Neutrophil (primary cell): ENCODE measurements around the gene UBE2G2.

Source experiments
- H3K27ac ChIP-seq: fragments of 200-600 bp; sonication (generic); 2 replicates; pipeline ENCODE4 v1.5.1; 2016; ENCODE audit warnings: mild to moderate bottlenecking, moderate library complexity
- H3K27me3 ChIP-seq: fragments of 200-600 bp; sonication (generic); 2 replicates; pipeline ENCODE4 v1.6.0; 2016; ENCODE audit warnings: mild to moderate bottlenecking
- H3K36me3 ChIP-seq: fragments of 200-600 bp; sonication (generic); 2 replicates; pipeline ENCODE4 v1.5.1; 2017
- H3K4me1 ChIP-seq, 2 experiments: fragments of 200-600 bp in 1 of 2; sonication (generic) in 1 of 2; 1 replicate in 1 of 2; 2 replicates in 1 of 2; pipeline versions ENCODE4 v1.5.1 to v1.6.1; 2013 to 2016; ENCODE audit warnings: low read depth in 1 of 2, low read length in 1 of 2, mild to moderate bottlenecking in 1 of 2, moderate library complexity in 1 of 2; ENCODE audit not compliant: control insufficient read depth in 1 of 2, insufficient read depth in 1 of 2
- H3K4me3 ChIP-seq, 2 experiments: fragments of 200-600 bp in 1 of 2; sonication (generic) in 1 of 2; 1 replicate in 1 of 2; 2 replicates in 1 of 2; pipeline ENCODE4 v1.5.1; 2013 to 2016; ENCODE audit warnings: low read depth in 1 of 2, low read length in 1 of 2, mild to moderate bottlenecking in 1 of 2, moderate library complexity in 1 of 2
- H3K9me3 ChIP-seq: fragments of 200-600 bp; sonication (generic); 2 replicates; pipeline ENCODE4 v1.5.1; 2016
- TF ChIP-seq, protein P1 (sequence below): fragments of 200-600 bp; sonication (generic); IDR thresholded peaks from 2 replicates; pipeline ENCODE4 v1.5.1; 2016; ENCODE audit warnings: antibody characterized with exemption

Gene UBE2G2

DNA sequence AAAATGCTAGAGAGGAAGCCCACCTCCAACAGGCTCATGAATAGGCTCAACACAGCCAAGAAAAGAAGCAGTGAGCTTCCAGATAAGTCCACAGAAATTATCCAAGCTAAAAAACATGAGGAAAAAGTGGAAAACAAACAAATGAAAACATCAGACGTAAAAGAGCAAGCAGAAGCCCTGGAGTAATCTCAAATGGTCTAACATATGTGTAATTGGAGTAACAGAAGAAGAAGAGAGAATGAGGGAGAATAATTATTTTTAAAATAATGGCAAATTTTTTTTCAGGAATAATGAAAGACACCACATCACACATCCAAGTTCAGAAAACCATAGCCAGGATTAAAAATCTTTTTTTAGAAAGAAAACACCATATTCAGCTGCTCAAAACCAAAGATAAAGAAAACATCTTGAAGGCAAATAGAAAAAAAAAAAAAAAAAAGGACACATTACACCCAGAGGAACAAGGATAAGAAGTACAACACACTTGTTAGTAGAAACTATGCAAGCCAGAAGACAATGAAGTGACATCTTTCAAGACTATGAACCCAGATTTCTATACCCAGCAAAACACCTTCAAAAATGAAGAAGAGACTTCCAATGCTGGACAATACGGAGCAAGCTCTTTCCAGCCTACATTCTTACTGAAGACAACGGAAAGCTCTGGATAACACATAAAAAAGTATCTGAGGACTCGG, 26.9 kb upstream of the UBE2G2 start:
- Histone ChIP-seq H3K27me3 (peaks cover 7% of the 10 kb centered on the region), H3K36me3 (no peaks in the 10 kb centered on the region), H3K4me3 (no peak overlapping the region), H3K27ac (no peak overlapping the region), H3K4me1 (no peaks in the 10 kb centered on the region), H3K9me3 (no peaks in the 10 kb centered on the region)
- TF ChIP-seq, protein P1, sequence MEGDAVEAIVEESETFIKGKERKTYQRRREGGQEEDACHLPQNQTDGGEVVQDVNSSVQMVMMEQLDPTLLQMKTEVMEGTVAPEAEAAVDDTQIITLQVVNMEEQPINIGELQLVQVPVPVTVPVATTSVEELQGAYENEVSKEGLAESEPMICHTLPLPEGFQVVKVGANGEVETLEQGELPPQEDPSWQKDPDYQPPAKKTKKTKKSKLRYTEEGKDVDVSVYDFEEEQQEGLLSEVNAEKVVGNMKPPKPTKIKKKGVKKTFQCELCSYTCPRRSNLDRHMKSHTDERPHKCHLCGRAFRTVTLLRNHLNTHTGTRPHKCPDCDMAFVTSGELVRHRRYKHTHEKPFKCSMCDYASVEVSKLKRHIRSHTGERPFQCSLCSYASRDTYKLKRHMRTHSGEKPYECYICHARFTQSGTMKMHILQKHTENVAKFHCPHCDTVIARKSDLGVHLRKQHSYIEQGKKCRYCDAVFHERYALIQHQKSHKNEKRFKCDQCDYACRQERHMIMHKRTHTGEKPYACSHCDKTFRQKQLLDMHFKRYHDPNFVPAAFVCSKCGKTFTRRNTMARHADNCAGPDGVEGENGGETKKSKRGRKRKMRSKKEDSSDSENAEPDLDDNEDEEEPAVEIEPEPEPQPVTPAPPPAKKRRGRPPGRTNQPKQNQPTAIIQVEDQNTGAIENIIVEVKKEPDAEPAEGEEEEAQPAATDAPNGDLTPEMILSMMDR: no peak

DNA sequence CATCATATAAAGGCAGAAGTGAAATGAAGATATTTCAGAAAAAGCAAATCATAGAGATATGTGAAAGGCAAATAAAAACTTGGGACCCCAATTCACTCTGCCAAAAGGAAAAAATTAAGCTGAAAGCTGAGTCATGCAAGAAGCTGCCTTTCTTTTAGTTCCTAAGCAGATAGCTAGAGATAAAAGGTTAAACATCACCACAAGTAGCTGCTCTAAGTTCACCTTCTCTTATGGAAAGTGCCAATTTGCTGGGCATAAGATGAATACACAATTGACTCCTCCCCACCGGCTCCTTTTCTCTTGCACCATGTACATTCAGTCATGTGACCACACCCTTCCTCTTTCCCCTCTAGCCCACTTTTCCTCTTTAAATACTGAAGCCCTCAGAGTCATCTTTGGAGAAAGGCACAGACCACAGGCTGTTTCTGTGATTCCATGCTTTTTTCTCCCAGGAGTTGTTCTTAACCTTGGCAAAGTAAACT, 21.6 kb upstream of the UBE2G2 start:
- no peak overlapping the region for H3K27ac ChIP-seq
- H3K27me3 ChIP-seq: peaks cover 25% of the 10 kb centered on the region
- H3K9me3 ChIP-seq: no peaks in the 10 kb centered on the region
- no peak overlapping the region for H3K4me3 ChIP-seq
- TF ChIP-seq, protein P1: no peak
- H3K36me3 ChIP-seq: no peaks in the 10 kb centered on the region
- H3K4me1 ChIP-seq: peaks cover 3 to 5% of the 10 kb centered on the region in 2 experiments

DNA sequence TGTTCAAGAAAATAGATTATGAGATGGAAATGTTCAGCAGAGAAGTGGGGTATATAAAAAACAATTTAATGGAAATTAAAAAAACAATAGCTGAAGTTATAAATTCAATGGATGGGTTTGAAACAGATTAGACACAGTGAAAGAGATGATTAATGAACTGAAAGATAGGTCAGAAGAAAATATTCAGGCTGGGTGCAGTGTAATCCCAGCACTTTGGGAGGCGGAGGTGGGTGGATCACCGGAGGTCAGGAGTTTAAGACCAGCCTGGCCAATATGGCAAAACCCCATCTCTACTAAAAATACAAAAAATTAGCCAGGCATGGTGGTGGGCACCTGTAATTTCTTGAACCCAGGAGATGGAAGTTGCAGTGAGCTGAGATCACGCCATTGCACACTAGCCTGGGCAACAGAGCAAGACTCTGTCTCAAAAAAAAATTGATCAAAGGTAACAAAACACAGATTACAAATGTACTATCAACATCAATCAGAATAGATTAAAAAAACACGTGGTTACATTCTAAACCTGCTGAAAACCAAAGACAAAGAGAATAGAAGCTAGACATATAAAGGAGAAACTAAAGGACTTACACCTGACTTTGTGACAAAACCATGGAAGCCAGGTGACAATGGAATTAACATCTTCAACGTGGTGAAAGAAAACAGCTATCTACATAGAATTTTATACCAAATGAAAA, 21.0 kb upstream of the UBE2G2 start:
- peaks cover 26% of the 10 kb centered on the region for H3K27me3 ChIP-seq
- no peak overlapping the region for H3K27ac ChIP-seq
- H3K4me1 ChIP-seq: peaks cover 3 to 6% of the 10 kb centered on the region in 2 experiments
- H3K4me3 ChIP-seq: no peak overlapping the region
- H3K9me3 ChIP-seq: no peaks in the 10 kb centered on the region
- H3K36me3 ChIP-seq: no peaks in the 10 kb centered on the region
- TF ChIP-seq, protein P1: no peak

DNA sequence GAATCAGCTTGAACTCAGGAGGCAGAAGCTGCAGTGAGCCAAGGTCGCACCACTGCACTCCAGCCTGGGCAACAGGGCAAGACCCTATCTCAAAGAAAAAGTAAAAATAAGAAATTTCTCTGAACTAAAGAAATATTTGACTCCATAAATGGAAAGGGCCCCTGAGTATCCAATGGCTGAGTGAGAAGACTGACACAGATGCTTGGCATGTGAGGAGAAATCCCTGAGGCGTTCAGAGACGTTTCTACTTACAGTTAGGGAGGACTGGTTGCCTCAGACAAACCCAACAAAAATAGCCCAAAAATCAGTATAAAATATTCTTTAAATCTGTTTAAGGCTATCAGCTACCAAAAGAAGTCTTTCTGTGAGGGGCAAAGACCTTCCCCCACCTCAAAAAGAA, 19.2 kb upstream of the UBE2G2 start:
- TF ChIP-seq, protein P1: no peak
- Histone ChIP-seq H3K9me3 (no peaks in the 10 kb centered on the region), H3K27me3 (peaks cover 19% of the 10 kb centered on the region), H3K4me1 (peaks cover 6 to 12% of the 10 kb centered on the region in 2 experiments), H3K36me3 (no peaks in the 10 kb centered on the region), H3K27ac (no peak overlapping the region), H3K4me3 (no peak overlapping the region)

DNA sequence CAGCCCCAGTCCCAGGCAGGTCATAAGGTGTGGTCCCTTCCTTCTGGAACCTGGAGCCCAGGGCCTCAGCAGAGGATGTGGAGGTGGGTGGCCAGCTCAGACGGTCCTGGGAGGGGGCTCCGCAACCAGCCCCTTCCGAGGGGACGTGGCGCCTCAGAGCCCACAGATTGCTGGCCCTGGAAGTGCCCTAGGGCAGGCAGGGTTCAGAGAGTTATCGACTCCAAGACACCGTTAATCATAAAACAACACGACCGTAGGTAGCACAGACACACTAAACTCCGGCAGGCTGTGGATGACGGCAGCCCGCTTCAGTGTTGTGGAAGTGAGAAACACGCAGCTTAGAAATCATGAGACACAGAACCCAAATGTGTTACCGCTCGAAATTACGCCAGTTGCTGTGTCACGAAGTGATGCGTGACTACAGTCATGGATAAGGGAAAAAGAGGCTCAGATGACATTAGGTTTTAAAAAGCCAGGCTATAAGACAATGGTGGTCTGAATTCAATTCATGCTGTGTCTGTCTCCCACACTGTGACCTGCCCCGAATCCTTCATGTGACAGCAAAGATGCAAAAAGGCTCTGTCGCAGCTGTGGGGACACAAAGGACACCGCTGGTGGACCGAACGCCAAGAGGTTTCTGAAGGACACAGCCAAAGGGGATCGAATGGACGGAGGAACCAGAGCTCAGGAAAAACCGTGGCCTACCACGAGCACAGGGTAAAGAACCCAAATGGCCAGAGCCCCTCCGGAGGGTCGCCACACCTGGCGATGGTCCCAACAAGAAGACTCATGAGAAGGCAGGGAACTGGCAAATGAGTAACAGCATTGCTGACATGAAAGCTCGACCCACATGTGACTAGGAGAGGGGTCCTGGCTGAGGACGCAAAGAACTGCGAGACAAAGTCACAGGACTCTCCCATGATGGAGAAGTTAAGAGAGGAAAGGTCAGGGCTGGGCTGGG, 17.9 kb upstream of the UBE2G2 start:
- Histone ChIP-seq H3K27me3 (peaks cover 19% of the 10 kb centered on the region), H3K9me3 (no peaks in the 10 kb centered on the region), H3K36me3 (no peaks in the 10 kb centered on the region), H3K4me3 (no peak overlapping the region), H3K27ac (no peak overlapping the region), H3K4me1 (peaks cover 6 to 12% of the 10 kb centered on the region in 2 experiments)
- TF ChIP-seq, protein P1: no peak
